Measurements from ENCODE around the gene DNM3.
A peak's percentile ranks its signal among the peaks of the same experiment; 100 is the strongest.

DNM3 gene

DNA sequence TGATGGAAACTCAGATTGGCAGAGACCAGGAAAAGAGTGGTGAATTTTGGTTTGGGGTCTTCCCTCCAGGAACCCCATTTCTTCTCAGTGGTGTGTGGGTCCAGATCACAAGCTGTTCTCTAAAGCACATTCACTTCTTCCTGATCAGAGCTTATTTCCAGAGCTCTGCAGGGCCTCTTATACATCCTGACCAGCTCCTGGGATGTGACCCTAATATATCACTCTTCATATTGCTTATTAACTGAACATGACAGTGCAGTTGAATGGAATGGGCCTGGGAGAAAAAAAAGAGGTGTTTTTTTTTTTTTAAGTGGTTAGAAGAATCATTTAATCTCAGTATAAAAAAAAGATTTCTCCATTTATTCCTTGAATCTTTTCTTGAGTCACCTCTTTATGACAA is 29.6 kb upstream of the DNM3 start:
- ChIA-PET CTCF (interaction anchor here (0.9 to 23.5 kb wide), 4 partner anchors 9 to 170 kb away, joined by 4 to 568 read pairs (median 4); no protein-coding TSS in a partner anchor), POLR2A (no interaction called here)
- Histone ChIP-seq H3K4me1 (ENCODE audit: control extremely low read depth in 1 of 4, control insufficient read depth in 4 of 4, insufficient read depth in 4 of 4, low read length in 3 of 4) (peaks cover 0 to 14% (median 7%) of the 10 kb centered on the region in 4 experiments), H3K27me3 (replicated peaks in 2 of 5; ENCODE audit: control insufficient read depth in 4 of 5, insufficient read depth in 5 of 5, low read length in 4 of 5) (no peaks in the 10 kb centered on the region), H3K36me3 (ENCODE audit: control insufficient read depth in 4 of 4, insufficient read depth in 4 of 4, low read length in 3 of 4) (no peaks in the 10 kb centered on the region), H3K4me3 (ENCODE audit: control insufficient read depth in 1 of 7, extremely low read depth in 1 of 7, insufficient read depth in 4 of 7, low read depth in 2 of 7, low read length in 6 of 7) (no peak overlapping the region), H3K9me3 (ENCODE audit: control extremely low read depth in 1 of 5, control insufficient read depth in 4 of 5, insufficient read depth in 2 of 5, low read depth in 1 of 5, low read length in 4 of 5) (no peaks in the 10 kb centered on the region), H3K27ac (ENCODE audit: insufficient read depth in 1 of 2, low read depth in 1 of 2, low read length in 2 of 2, poor library complexity in 1 of 2, severe bottlenecking in 2 of 2) (no peak overlapping the region)
- DNase-seq, result no peak

DNA sequence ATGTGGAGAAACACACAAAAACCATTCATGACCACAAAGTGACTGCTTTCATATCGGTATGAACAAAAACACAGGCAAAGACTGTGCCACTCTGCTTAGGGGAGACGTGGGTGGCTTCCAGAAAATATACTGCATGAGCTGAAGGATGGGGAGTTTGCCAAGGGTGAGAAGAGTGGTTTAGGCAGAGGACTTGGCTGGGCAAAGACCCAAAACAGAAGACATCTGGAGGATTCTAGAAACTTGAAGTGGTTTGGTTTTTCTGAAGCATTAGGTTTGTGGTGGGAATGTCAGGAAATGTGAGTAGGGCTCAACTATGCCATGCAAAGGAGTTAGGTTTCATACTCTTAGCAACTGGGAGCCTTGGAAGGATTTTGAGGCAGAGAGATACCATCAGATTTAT is 26.6 kb upstream of the DNM3 start:
- WGBS (ENCODE audit: insufficient coverage), result 8% methylated on average over 2 of the region's 2 CpGs
- no peak overlapping the region for H3K4me3 ChIP-seq (ENCODE audit: control insufficient read depth in 1 of 7, extremely low read depth in 1 of 7, insufficient read depth in 4 of 7, low read depth in 2 of 7, low read length in 6 of 7)
- peak in 1 of 3 donors; percentile 14 for DNase-seq
- ChIA-PET POLR2A (no interaction called here), CTCF (interaction anchor here (1.1 to 1.2 kb wide), 2 partner anchors 9 to 170 kb away, joined by 3 read pairs; no protein-coding TSS in a partner anchor)
- H3K4me1 ChIP-seq (ENCODE audit: control extremely low read depth in 1 of 4, control insufficient read depth in 4 of 4, insufficient read depth in 4 of 4, low read length in 3 of 4), result peaks cover 0 to 6% (median 2%) of the 10 kb centered on the region in 4 experiments
- no peaks in the 10 kb centered on the region for H3K27me3 ChIP-seq (replicated peaks in 2 of 5; ENCODE audit: control insufficient read depth in 4 of 5, insufficient read depth in 5 of 5, low read length in 4 of 5)
- no peaks in the 10 kb centered on the region for H3K36me3 ChIP-seq (ENCODE audit: control insufficient read depth in 4 of 4, insufficient read depth in 4 of 4, low read length in 3 of 4)
- H3K9me3 ChIP-seq (ENCODE audit: control extremely low read depth in 1 of 5, control insufficient read depth in 4 of 5, insufficient read depth in 2 of 5, low read depth in 1 of 5, low read length in 4 of 5), result no peaks in the 10 kb centered on the region
- H3K27ac ChIP-seq (ENCODE audit: insufficient read depth in 1 of 2, low read depth in 1 of 2, low read length in 2 of 2, poor library complexity in 1 of 2, severe bottlenecking in 2 of 2), result no peak overlapping the region

DNA sequence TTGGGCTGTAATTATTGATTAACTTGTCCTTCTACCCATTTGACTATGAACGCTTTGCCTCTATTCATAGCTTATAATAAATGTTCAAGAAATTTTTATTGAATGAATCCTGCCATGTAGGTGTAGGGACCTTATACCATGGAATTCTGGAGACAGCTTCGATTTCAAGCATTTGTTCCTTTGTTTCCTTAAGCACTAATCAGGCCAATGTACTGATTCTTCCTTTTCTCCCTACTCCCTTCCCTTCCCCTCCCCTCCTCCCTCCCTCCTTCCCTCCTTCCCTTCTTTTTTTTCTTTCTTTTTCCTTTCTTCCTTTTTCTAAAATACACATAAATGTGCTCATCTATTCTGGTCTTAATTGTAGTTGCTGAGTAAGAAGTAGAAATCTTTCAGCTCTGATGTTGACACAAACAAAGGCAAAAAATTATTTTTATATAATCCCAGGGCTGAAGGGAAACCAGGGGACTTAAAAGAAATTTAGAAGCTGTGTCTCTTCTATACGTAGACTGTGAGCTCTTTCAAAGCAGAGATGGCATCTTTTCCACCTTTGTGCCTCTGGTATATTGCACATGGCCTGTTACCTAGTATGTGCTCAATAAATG is 24.9 kb upstream of the DNM3 start:
- Histone ChIP-seq H3K9me3 (ENCODE audit: control extremely low read depth in 1 of 5, control insufficient read depth in 4 of 5, insufficient read depth in 2 of 5, low read depth in 1 of 5, low read length in 4 of 5) (no peaks in the 10 kb centered on the region), H3K27me3 (replicated peaks in 2 of 5; ENCODE audit: control insufficient read depth in 4 of 5, insufficient read depth in 5 of 5, low read length in 4 of 5) (no peaks in the 10 kb centered on the region), H3K36me3 (ENCODE audit: control insufficient read depth in 4 of 4, insufficient read depth in 4 of 4, low read length in 3 of 4) (no peaks in the 10 kb centered on the region), H3K4me1 (ENCODE audit: control extremely low read depth in 1 of 4, control insufficient read depth in 4 of 4, insufficient read depth in 4 of 4, low read length in 3 of 4) (peaks cover 0 to 6% (median 2%) of the 10 kb centered on the region in 4 experiments), H3K4me3 (ENCODE audit: control insufficient read depth in 1 of 7, extremely low read depth in 1 of 7, insufficient read depth in 4 of 7, low read depth in 2 of 7, low read length in 6 of 7) (no peak overlapping the region), H3K27ac (ENCODE audit: insufficient read depth in 1 of 2, low read depth in 1 of 2, low read length in 2 of 2, poor library complexity in 1 of 2, severe bottlenecking in 2 of 2) (no peak overlapping the region)
- WGBS (ENCODE audit: insufficient coverage), result 100% methylated on average over 1 of the region's 3 CpGs
- CTCF ChIA-PET, result interaction anchor here (2.9 kb wide), 1 partner anchor 13 kb away, joined by 13 read pairs; no protein-coding TSS in a partner anchor
- POLR2A ChIA-PET, result interaction anchor here (1.2 kb wide), 1 partner anchor 162 kb away, joined by 3 read pairs; no protein-coding TSS in a partner anchor
- no peak for DNase-seq

DNA sequence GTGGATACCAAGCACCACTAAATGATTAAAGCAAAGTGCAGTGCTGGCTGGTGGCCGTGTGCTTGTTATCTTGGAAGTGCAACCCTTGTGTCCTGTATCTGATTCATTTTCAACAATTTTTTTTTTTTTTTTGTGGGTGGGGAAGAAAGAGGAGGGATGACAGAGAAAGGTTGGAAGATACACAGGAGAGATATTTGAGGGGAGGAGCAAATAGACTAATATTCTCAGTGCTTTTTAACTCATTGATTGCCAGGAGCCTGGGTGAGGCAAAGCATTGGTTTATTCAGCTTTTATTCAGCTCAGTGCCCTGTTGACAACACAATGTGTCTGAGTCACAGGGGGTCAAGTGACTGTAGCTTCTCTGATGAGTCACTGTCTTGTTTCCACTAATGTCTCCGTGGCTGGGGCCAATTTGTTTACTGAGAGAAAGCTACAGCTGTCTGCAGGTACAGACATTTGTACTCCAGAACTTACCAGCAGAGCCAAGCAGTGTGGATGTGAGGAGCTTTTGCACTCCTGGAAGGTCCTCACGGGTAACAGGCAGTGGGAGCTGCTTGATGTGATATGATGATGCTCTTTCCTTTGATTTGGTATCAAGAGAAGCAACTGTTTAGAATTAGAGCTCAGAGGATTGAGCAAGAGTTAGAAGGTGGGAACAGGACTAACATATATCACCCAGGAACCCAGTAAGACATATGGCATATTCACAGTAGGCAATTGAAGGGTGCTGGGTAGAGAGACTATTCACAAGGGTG is 23.6 kb upstream of the DNM3 start:
- WGBS (ENCODE audit: insufficient coverage), result 40% methylated on average over 2 of the region's 3 CpGs
- peak in 2 of 3 donors; percentile 53 to 60 for DNase-seq
- no peaks in the 10 kb centered on the region for H3K27me3 ChIP-seq (replicated peaks in 2 of 5; ENCODE audit: control insufficient read depth in 4 of 5, insufficient read depth in 5 of 5, low read length in 4 of 5)
- no peak overlapping the region for H3K27ac ChIP-seq (ENCODE audit: insufficient read depth in 1 of 2, low read depth in 1 of 2, low read length in 2 of 2, poor library complexity in 1 of 2, severe bottlenecking in 2 of 2)
- no peaks in the 10 kb centered on the region for H3K9me3 ChIP-seq (ENCODE audit: control extremely low read depth in 1 of 5, control insufficient read depth in 4 of 5, insufficient read depth in 2 of 5, low read depth in 1 of 5, low read length in 4 of 5)
- H3K4me1 ChIP-seq (ENCODE audit: control extremely low read depth in 1 of 4, control insufficient read depth in 4 of 4, insufficient read depth in 4 of 4, low read length in 3 of 4), result peaks cover 0 to 6% (median 2%) of the 10 kb centered on the region in 4 experiments
- ChIA-PET POLR2A (interaction anchor here (0.5 kb wide), 1 partner anchor 101 kb away, joined by 3 read pairs; no protein-coding TSS in a partner anchor), CTCF (interaction anchor here (1.1 to 2.9 kb wide), 6 partner anchors 15 to 169 kb away, joined by 3 to 13 read pairs (median 4); no protein-coding TSS in a partner anchor)
- no peaks in the 10 kb centered on the region for H3K36me3 ChIP-seq (ENCODE audit: control insufficient read depth in 4 of 4, insufficient read depth in 4 of 4, low read length in 3 of 4)
- H3K4me3 ChIP-seq (ENCODE audit: control insufficient read depth in 1 of 7, extremely low read depth in 1 of 7, insufficient read depth in 4 of 7, low read depth in 2 of 7, low read length in 6 of 7), result no peak overlapping the region

DNA sequence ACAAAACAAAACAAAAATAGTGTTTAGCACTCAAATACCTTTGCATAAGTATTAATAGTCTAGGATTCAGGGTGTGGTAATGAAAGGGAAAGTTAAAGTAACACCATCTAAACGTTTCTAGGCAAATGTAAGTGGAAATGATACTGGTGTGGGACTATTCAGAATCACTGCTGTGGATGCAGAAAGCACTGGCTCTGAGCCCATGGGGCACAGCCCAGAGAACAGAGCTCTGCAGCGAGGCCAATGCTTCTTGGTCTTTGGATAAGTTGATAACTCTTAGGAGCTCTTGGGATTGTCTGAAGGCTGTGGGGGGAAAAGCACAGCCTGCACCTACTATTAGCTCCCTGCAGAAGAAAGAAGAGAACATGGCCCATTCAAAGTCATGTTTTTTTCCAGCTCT is 21.4 kb upstream of the DNM3 start:
- ChIA-PET CTCF (interaction anchor here (1.1 kb wide), 1 partner anchor 19 kb away, joined by 4 read pairs; no protein-coding TSS in a partner anchor), POLR2A (interaction anchor here (1.1 kb wide), 1 partner anchor 15 kb away, joined by 3 read pairs; no protein-coding TSS in a partner anchor)
- Histone ChIP-seq H3K27ac (ENCODE audit: insufficient read depth in 1 of 2, low read depth in 1 of 2, low read length in 2 of 2, poor library complexity in 1 of 2, severe bottlenecking in 2 of 2) (no peak overlapping the region), H3K27me3 (replicated peaks in 2 of 5; ENCODE audit: control insufficient read depth in 4 of 5, insufficient read depth in 5 of 5, low read length in 4 of 5) (no peaks in the 10 kb centered on the region), H3K4me3 (ENCODE audit: control insufficient read depth in 1 of 7, extremely low read depth in 1 of 7, insufficient read depth in 4 of 7, low read depth in 2 of 7, low read length in 6 of 7) (no peak overlapping the region), H3K4me1 (ENCODE audit: control extremely low read depth in 1 of 4, control insufficient read depth in 4 of 4, insufficient read depth in 4 of 4, low read length in 3 of 4) (no peaks in the 10 kb centered on the region), H3K36me3 (ENCODE audit: control insufficient read depth in 4 of 4, insufficient read depth in 4 of 4, low read length in 3 of 4) (no peaks in the 10 kb centered on the region), H3K9me3 (ENCODE audit: control extremely low read depth in 1 of 5, control insufficient read depth in 4 of 5, insufficient read depth in 2 of 5, low read depth in 1 of 5, low read length in 4 of 5) (no peaks in the 10 kb centered on the region)
- WGBS (ENCODE audit: insufficient coverage), result no CpG with 5 or more reads among the region's 2 CpGs
- DNase-seq, result no peak

DNA sequence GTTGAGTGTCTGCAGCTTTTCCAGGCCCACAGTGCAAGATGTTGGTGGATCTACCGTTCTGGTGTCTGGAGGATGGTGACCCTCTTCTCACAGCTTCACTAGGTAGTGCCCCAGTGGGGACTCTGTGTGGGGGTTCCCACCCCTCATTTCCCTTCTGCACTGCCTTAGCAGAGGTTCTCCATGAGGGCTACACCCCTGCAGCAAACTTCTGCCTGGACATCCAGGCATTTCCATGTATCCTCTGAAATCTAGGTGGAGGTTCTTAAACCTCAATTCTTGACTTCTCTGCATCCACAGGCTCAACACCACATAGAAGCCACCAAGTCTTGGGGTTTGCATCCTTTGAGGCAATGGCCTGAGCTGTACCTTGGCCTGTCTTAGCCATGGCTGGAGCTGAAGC is 14.3 kb upstream of the DNM3 start:
- Histone ChIP-seq H3K27ac (ENCODE audit: insufficient read depth in 1 of 2, low read depth in 1 of 2, low read length in 2 of 2, poor library complexity in 1 of 2, severe bottlenecking in 2 of 2) (no peak overlapping the region), H3K27me3 (replicated peaks in 2 of 5; ENCODE audit: control insufficient read depth in 4 of 5, insufficient read depth in 5 of 5, low read length in 4 of 5) (no peaks in the 10 kb centered on the region)

DNA sequence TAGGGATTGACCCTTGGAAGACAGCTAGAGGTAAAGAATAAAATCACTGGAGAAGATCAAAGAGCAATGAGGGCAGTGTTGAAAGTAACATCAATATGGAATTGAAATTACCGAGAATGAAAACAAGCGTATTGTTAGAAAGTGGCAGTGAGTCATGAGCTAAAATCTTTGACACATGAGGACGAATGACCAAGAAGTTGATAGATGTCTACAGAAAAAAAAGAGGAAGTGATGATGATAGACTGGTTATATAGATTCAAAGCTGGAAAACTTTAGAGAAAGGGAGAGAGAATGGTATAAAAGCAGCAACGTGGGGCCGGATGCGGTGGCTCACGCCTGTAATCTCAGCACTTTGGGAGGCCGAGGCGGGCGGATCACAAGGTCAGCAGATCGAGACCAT is 12.5 kb upstream of the DNM3 start:
- 90% methylated on average over 7 of the region's 11 CpGs for WGBS (ENCODE audit: insufficient coverage)
- Histone ChIP-seq H3K4me3 (ENCODE audit: control insufficient read depth in 1 of 7, extremely low read depth in 1 of 7, insufficient read depth in 4 of 7, low read depth in 2 of 7, low read length in 6 of 7) (no peak overlapping the region), H3K27me3 (replicated peaks in 2 of 5; ENCODE audit: control insufficient read depth in 4 of 5, insufficient read depth in 5 of 5, low read length in 4 of 5) (no peaks in the 10 kb centered on the region), H3K27ac (ENCODE audit: insufficient read depth in 1 of 2, low read depth in 1 of 2, low read length in 2 of 2, poor library complexity in 1 of 2, severe bottlenecking in 2 of 2) (no peak overlapping the region), H3K9me3 (ENCODE audit: control extremely low read depth in 1 of 5, control insufficient read depth in 4 of 5, insufficient read depth in 2 of 5, low read depth in 1 of 5, low read length in 4 of 5) (peaks cover 0 to 21% (median 8%) of the 10 kb centered on the region in 5 experiments), H3K4me1 (ENCODE audit: control extremely low read depth in 1 of 4, control insufficient read depth in 4 of 4, insufficient read depth in 4 of 4, low read length in 3 of 4) (no peaks in the 10 kb centered on the region), H3K36me3 (ENCODE audit: control insufficient read depth in 4 of 4, insufficient read depth in 4 of 4, low read length in 3 of 4) (peaks cover 0 to 2% (median 0%) of the 10 kb centered on the region in 4 experiments)
- DNase-seq, result peak in 2 of 3 donors; percentile 60 to 71
- ChIA-PET POLR2A (no interaction called here), CTCF (no interaction called here)

More for the DNA sequence above, 14.3 kb upstream of the DNM3 start:
- no peak for DNase-seq
- POLR2A ChIA-PET, result no interaction called here
- Histone ChIP-seq H3K9me3 (ENCODE audit: control extremely low read depth in 1 of 5, control insufficient read depth in 4 of 5, insufficient read depth in 2 of 5, low read depth in 1 of 5, low read length in 4 of 5) (peaks cover 0 to 21% (median 8%) of the 10 kb centered on the region in 5 experiments), H3K4me1 (ENCODE audit: control extremely low read depth in 1 of 4, control insufficient read depth in 4 of 4, insufficient read depth in 4 of 4, low read length in 3 of 4) (no peaks in the 10 kb centered on the region), H3K36me3 (ENCODE audit: control insufficient read depth in 4 of 4, insufficient read depth in 4 of 4, low read length in 3 of 4) (peaks cover 0 to 2% (median 0%) of the 10 kb centered on the region in 4 experiments), H3K4me3 (ENCODE audit: control insufficient read depth in 1 of 7, extremely low read depth in 1 of 7, insufficient read depth in 4 of 7, low read depth in 2 of 7, low read length in 6 of 7) (no peak overlapping the region)
- CTCF ChIA-PET, result no interaction called here
- WGBS (ENCODE audit: insufficient coverage), result no CpG with 5 or more reads among the region's 1 CpG

Data from common myeloid progenitor, CD34-positive (primary cell).